ENCODE measurements around the gene CTNNA1. TPM values are rescaled to one million over a fixed set of nuclear protein-coding genes. Genes with fewer than 3 reads are reported as not detected.

CTNNA1 gene
- total and polyA plus RNA-seq, 2 of the 8 experiments (the other 6 are each of a cell fraction or from before 2014, with no cell fraction given): 115 to 349 TPM

- TF ChIP-seq CTCF (IDR thresholded peaks at IDR 0.05; ENCODE audit: control extremely low read depth in 1 of 3, insufficient read depth in 1 of 3, low read depth in 1 of 3, low read length in 3 of 3) (no peak), MAX (IDR thresholded peaks at IDR 0.05) (no peak), CREB1 (IDR thresholded peaks at IDR 0.05) (no peak), YY1 (IDR thresholded peaks at IDR 0.05; ENCODE audit: low read depth, low read length) (no peak), POLR2AphosphoS5 (IDR thresholded peaks at IDR 0.05; ENCODE audit: low read depth, low read length) (no peak), TAF1 (IDR thresholded peaks at IDR 0.05; ENCODE audit: low read depth, low read length) (no peak)
Measured at GRCh38 chr5:138867011-138867410, 113.8 kb downstream of the CTNNA1 start (continued).
